PFSK-1 (cell line): Measurements from ENCODE around the gene DPPA4.

ENCODE experiments used
- FOXP2 ChIP-seq: optimal IDR thresholded peaks from 2 replicates; pipeline ENCODE3; 2011; ENCODE audit warnings: borderline replicate concordance, control low read depth, inconsistent platforms; ENCODE audit not compliant: insufficient read depth; ENCODE audit errors: extremely low read length, extremely low read depth
- POLR2AphosphoS5 ChIP-seq: IDR thresholded peaks from 2 replicates; pipeline ENCODE4 v1.6.1; 2012; ENCODE audit warnings: low read depth, mild to moderate bottlenecking, control low read depth, low read length, moderate library complexity
- REST ChIP-seq, 2 experiments: IDR thresholded peaks; 2 replicates each; pipeline versions ENCODE4 v1.6.1 to v1.8.0; 2011 to 2012; ENCODE audit warnings: low read depth in 2 of 2, low read length in 2 of 2, control low read depth in 1 of 2, inconsistent platforms in 1 of 2, mild to moderate bottlenecking in 1 of 2, moderate library complexity in 1 of 2; ENCODE audit not compliant: insufficient read depth in 1 of 2
- SIN3A ChIP-seq: IDR thresholded peaks from 2 replicates; pipeline ENCODE4 v1.6.1; 2012; ENCODE audit warnings: mild to moderate bottlenecking, low read length, moderate library complexity, borderline replicate concordance; ENCODE audit not compliant: insufficient read depth
- TAF1 ChIP-seq: IDR thresholded peaks from 2 replicates; pipeline ENCODE4 v1.6.1; 2012; ENCODE audit warnings: low read length, control low read depth, borderline replicate concordance; ENCODE audit not compliant: insufficient read depth

DPPA4 gene

DNA sequence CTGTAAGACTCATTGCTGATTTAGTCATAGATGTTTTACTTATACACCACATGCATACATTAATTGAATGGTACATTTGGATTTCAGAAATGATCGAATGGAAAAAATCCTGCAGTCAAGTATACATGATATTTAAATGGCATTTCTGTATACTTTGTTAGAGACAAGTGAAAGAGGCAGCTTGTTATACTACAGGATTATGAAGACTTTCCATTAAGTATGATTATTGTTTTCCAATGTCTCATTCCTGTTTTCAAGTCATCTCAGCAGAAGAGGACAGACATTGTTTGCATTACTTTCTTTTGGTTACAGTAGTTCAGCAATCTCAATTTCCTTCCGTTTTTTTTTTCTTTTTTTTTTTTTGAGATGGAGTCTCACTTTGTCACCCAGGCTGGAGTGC, 36.6 kb upstream of the DPPA4 start:
- TF ChIP-seq POLR2AphosphoS5, result no peak
- TF ChIP-seq FOXP2, result no peak
- no peak for TF ChIP-seq REST (IDR thresholded peaks at IDR 0.05; ENCODE audit: insufficient read depth in 1 of 2, low read depth in 2 of 2, low read length in 2 of 2)
- TF ChIP-seq TAF1, result no peak
- no peak for TF ChIP-seq SIN3A

GRCh38 chr3:109372639-109373038, 35.3 kb upstream of the DPPA4 start:
- no peak for TF ChIP-seq REST (IDR thresholded peaks at IDR 0.05; ENCODE audit: insufficient read depth in 1 of 2, low read depth in 2 of 2, low read length in 2 of 2)
- TF ChIP-seq SIN3A, result no peak
- no peak for TF ChIP-seq TAF1
- TF ChIP-seq FOXP2, result no peak
- TF ChIP-seq POLR2AphosphoS5, result no peak

- TF ChIP-seq SIN3A (no peak), REST (IDR thresholded peaks at IDR 0.05; ENCODE audit: insufficient read depth in 1 of 2, low read depth in 2 of 2, low read length in 2 of 2) (no peak), TAF1 (no peak), FOXP2 (no peak), POLR2AphosphoS5 (no peak)
Observed at GRCh38 chr3:109369510-109369909, 32.2 kb upstream of the DPPA4 start.

DNA sequence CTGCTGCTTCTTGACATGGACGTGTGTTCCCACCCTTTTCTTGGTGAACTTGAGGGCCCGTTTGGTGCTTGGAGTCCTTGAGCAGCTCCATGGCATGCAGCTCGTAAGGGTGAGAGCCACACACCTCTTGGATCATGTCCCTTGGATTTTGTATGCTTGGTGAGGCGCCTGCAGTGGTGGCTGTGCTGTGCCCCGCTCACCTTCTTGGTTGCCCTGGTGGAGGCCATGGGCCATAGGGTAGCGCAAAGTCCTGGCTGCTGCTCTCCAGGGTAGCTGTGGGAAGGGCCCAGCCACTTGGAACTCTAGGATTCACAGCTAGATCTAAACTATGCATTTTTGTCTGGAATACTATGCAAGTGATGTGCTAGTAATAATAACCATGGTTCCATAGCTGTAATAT, 26.7 kb upstream of the DPPA4 start:
- no peak for TF ChIP-seq FOXP2
- no peak for TF ChIP-seq REST (IDR thresholded peaks at IDR 0.05; ENCODE audit: insufficient read depth in 1 of 2, low read depth in 2 of 2, low read length in 2 of 2)
- TF ChIP-seq POLR2AphosphoS5, result no peak
- no peak for TF ChIP-seq TAF1
- TF ChIP-seq SIN3A, result no peak

- TF ChIP-seq TAF1 (no peak), REST (IDR thresholded peaks at IDR 0.05; ENCODE audit: insufficient read depth in 1 of 2, low read depth in 2 of 2, low read length in 2 of 2) (no peak), POLR2AphosphoS5 (no peak), SIN3A (no peak), FOXP2 (no peak)
Observed at GRCh38 chr3:109363634-109364033, 26.3 kb upstream of the DPPA4 start.
